Measurements from ENCODE around the gene CTAGE8. TPM values are rescaled to one million over a fixed set of nuclear protein-coding genes. Genes with fewer than 3 reads are reported as not detected.
"Not testable (repeated sequence)": the region's sequence is repeated elsewhere in the genome, so short reads cannot be mapped to it uniquely, and the experiment has no call there.

CTAGE8 gene
- total RNA-seq, 2 experiments from 2014 or later = 0.17 to 0.30 TPM

DNA sequence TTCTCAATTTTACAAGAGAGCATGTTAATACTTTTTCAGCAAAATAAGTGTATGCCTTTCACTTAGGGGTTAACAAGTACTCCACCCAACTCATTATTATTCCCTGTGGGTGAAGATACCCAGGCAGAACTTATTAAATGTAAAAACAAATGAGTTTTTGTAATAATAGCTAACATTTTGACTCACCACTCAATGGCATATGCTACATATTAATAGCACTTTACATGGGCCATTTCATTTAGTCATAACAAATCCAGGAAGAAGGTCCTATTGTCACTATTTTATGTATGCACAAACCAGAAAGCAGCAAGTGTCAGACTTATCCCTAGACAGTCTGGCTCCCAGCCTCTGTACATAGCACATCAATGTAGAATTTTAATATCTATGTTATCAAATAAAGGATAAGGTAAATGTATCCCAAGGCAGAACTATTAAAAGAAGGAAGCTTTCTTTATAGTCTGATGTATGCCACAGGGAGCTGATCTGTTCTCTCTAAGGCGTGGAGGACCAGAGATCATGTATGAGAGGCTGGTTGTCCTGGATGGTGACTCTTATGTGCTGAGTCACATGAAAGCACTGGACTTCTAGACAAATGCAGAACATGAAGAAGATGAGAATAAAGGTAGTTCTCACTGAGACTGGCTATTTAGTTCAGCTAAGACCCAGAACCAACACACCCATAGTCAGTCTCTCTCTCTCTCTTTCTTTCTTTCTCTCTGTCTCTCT, 33.7 kb upstream of the CTAGE8 start:
- not testable (repeated sequence) for H3K27ac Mint-ChIP-seq; H3K27me3 Mint-ChIP-seq; H3K4me3 ChIP-seq (ENCODE audit: low read length)

DNA sequence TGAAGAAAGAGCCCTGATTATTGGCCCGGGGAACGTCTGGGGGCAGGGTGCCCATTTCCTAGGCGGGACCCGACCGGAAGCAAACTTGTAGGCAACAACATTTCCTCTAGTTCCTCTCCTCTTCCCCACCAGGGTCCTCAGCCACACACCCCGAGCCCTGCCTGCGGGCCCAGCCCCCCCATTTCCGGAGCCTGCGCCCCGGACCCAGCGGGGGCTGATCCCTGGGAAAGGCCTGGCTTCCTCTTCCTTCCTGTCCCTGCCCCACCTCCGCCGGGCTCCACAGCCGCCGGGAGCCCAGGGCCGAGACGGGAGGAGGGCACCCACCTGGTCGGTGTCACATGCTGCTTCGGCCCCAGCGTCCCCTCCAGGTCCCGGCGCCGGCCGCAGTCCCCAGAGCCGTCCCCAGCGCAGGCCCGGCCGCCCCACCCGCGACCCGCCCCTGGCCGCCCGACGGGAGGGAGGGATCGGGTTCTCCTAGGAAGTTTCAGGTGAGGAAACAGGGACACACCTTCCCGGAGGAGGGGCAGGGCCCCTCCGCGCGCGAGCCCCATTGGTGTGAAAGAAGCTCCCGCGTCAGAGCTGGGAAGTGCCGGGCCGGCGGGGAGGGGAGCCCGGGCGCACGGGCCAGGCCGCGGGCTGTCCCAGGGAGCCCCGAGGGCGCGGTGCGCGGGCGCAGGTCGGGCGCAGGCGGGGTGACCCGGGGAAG, 24.9 kb upstream of the CTAGE8 start:
- H3K27me3 Mint-ChIP-seq; H3K4me3 ChIP-seq (ENCODE audit: low read length); H3K27me3 ChIP-seq (ENCODE audit: control insufficient read depth in 1 of 2, insufficient read depth in 2 of 2, low read length in 2 of 2); H3K4me3 Mint-ChIP-seq; H3K27ac ChIP-seq (ENCODE audit: low read depth in 1 of 2, low read length in 2 of 2); H3K4me1 ChIP-seq (ENCODE audit: insufficient read depth, low read length); H3K9me3 Mint-ChIP-seq; CTCF ChIA-PET; H3K36me3 ChIP-seq (ENCODE audit: insufficient read depth, low read length); POLR2A ChIA-PET; H3K36me3 Mint-ChIP-seq (ENCODE audit: low read depth); H3K4me1 Mint-ChIP-seq (ENCODE audit: low read depth); H3K27ac Mint-ChIP-seq; DNase-seq; H3K9me3 ChIP-seq (ENCODE audit: control insufficient read depth in 1 of 2, insufficient read depth in 1 of 2, low read length in 2 of 2); intact Hi-C loops (cut with DNase I, micrococcal nuclease): not testable (repeated sequence)
- ATAC-seq (ENCODE audit: poor library complexity) = peak; percentile 75

More for the DNA sequence above, 33.7 kb upstream of the CTAGE8 start:
- H3K36me3 Mint-ChIP-seq (ENCODE audit: low read depth); intact Hi-C loops (cut with DNase I, micrococcal nuclease); H3K9me3 Mint-ChIP-seq; H3K9me3 ChIP-seq (ENCODE audit: control insufficient read depth in 1 of 2, insufficient read depth in 1 of 2, low read length in 2 of 2); H3K36me3 ChIP-seq (ENCODE audit: insufficient read depth, low read length); CTCF ChIA-PET; H3K4me3 Mint-ChIP-seq; ATAC-seq (ENCODE audit: poor library complexity); H3K27ac ChIP-seq (ENCODE audit: low read depth in 1 of 2, low read length in 2 of 2); POLR2A ChIA-PET; H3K4me1 Mint-ChIP-seq (ENCODE audit: low read depth); H3K4me1 ChIP-seq (ENCODE audit: insufficient read depth, low read length); DNase-seq; H3K27me3 ChIP-seq (ENCODE audit: control insufficient read depth in 1 of 2, insufficient read depth in 2 of 2, low read length in 2 of 2): not testable (repeated sequence)

- H3K9me3 ChIP-seq (ENCODE audit: control insufficient read depth in 1 of 2, insufficient read depth in 1 of 2, low read length in 2 of 2); H3K4me3 Mint-ChIP-seq; H3K36me3 Mint-ChIP-seq (ENCODE audit: low read depth); H3K27ac ChIP-seq (ENCODE audit: low read depth in 1 of 2, low read length in 2 of 2); intact Hi-C loops (cut with DNase I, micrococcal nuclease); ATAC-seq (ENCODE audit: poor library complexity); H3K4me1 ChIP-seq (ENCODE audit: insufficient read depth, low read length); H3K27ac Mint-ChIP-seq; H3K9me3 Mint-ChIP-seq; H3K4me1 Mint-ChIP-seq (ENCODE audit: low read depth); H3K27me3 Mint-ChIP-seq; H3K36me3 ChIP-seq (ENCODE audit: insufficient read depth, low read length); H3K27me3 ChIP-seq (ENCODE audit: control insufficient read depth in 1 of 2, insufficient read depth in 2 of 2, low read length in 2 of 2); CTCF ChIA-PET; POLR2A ChIA-PET; H3K4me3 ChIP-seq (ENCODE audit: low read length): not testable (repeated sequence)
- peak in 1 of 14 experiments; percentile 28 for DNase-seq
Measured at GRCh38 chr7:144292384-144293161, 23.5 kb upstream of the CTAGE8 start.

DNA sequence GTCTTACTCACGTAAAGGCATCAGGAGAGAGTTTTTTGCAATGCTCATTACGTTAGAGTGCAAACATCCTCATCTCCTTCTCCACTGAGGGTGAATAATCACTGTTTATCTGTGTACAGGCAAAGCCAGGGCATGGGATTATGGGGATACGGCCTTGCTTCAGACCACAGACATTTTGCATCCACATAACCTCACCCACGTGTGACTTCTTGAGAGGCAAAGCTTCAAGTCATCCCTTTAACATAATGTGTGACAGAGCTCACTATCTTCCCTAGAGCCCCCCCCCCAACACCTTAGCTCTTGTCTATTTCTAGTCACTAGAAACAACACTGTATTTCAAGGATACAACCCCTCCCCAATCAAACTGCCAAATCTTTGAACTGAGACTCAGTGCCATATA, 22.5 kb upstream of the CTAGE8 start:
- H3K4me1 ChIP-seq (ENCODE audit: insufficient read depth, low read length); intact Hi-C loops (cut with DNase I, micrococcal nuclease); POLR2A ChIA-PET; H3K27me3 Mint-ChIP-seq; H3K36me3 ChIP-seq (ENCODE audit: insufficient read depth, low read length); H3K4me3 ChIP-seq (ENCODE audit: low read length); H3K27ac ChIP-seq (ENCODE audit: low read depth in 1 of 2, low read length in 2 of 2); H3K4me1 Mint-ChIP-seq (ENCODE audit: low read depth); H3K27ac Mint-ChIP-seq; ATAC-seq (ENCODE audit: poor library complexity); H3K4me3 Mint-ChIP-seq; H3K9me3 Mint-ChIP-seq; CTCF ChIA-PET; H3K27me3 ChIP-seq (ENCODE audit: control insufficient read depth in 1 of 2, insufficient read depth in 2 of 2, low read length in 2 of 2); H3K9me3 ChIP-seq (ENCODE audit: control insufficient read depth in 1 of 2, insufficient read depth in 1 of 2, low read length in 2 of 2); H3K36me3 Mint-ChIP-seq (ENCODE audit: low read depth): not testable (repeated sequence)
- peak in 2 of 14 experiments; percentile 0 to 30 for DNase-seq

DNA sequence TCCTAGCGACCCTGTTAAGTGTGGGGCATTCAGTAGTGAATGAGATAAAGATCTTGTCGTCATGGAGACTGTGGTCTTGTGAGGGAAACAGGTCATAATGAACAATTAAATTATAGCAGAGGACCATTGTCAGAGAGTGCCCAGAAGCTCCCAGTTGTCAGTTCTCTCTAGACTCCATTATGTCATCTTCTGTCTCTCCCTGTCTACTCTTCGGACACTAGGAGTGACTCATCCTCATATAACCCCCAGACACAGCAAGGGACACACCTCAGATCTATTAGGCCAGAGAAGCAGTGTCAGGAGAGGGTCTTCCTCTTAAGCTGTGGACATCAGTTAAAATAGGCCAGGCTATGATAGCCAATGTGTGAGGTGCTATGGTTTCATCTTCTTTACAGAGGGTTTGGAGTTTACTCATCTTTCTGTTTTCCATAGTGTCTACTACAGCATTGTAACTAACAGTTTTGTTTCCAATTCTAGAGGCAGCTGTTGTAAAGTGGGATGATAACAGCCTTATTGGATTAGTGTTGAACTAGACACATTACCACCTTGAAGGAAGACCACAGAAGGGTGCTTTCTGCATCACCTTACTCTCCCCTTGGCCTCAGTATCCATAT, 18.2 kb upstream of the CTAGE8 start:
- H3K27ac ChIP-seq (ENCODE audit: low read depth in 1 of 2, low read length in 2 of 2); H3K4me1 ChIP-seq (ENCODE audit: insufficient read depth, low read length); H3K36me3 Mint-ChIP-seq (ENCODE audit: low read depth); intact Hi-C loops (cut with DNase I, micrococcal nuclease); DNase-seq; H3K9me3 ChIP-seq (ENCODE audit: control insufficient read depth in 1 of 2, insufficient read depth in 1 of 2, low read length in 2 of 2); H3K27me3 ChIP-seq (ENCODE audit: control insufficient read depth in 1 of 2, insufficient read depth in 2 of 2, low read length in 2 of 2); H3K9me3 Mint-ChIP-seq; CTCF ChIA-PET; H3K36me3 ChIP-seq (ENCODE audit: insufficient read depth, low read length); H3K4me1 Mint-ChIP-seq (ENCODE audit: low read depth); H3K27ac Mint-ChIP-seq; H3K27me3 Mint-ChIP-seq; POLR2A ChIA-PET; H3K4me3 Mint-ChIP-seq; H3K4me3 ChIP-seq (ENCODE audit: low read length): not testable (repeated sequence)
- peak; percentile 13 for ATAC-seq (ENCODE audit: poor library complexity)

DNA sequence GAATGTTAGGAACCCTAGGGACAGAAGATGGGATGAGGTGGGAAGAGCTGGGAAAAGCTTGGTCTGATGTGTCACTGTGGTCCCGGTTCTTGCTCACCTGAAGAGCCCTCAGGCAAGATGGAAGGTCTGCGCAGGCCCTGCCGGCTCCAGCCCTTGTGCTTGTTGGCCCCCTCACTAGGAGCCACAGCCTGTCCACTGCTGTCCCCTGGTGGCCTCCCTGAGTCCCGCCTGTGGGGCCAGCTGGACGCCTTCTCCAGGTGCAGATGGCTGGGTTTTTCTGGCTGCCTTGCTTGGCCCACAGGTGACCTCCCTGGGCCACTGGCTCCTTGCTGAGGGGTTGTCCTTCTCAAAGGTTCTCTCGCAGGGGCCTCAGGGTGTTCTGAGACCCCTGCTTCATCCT, 14.6 kb upstream of the CTAGE8 start:
- H3K36me3 Mint-ChIP-seq (ENCODE audit: low read depth); H3K36me3 ChIP-seq (ENCODE audit: insufficient read depth, low read length); H3K27me3 ChIP-seq (ENCODE audit: control insufficient read depth in 1 of 2, insufficient read depth in 2 of 2, low read length in 2 of 2); H3K4me3 Mint-ChIP-seq; H3K4me3 ChIP-seq (ENCODE audit: low read length); H3K27ac Mint-ChIP-seq; CTCF ChIA-PET; intact Hi-C loops (cut with DNase I, micrococcal nuclease); H3K27ac ChIP-seq (ENCODE audit: low read depth in 1 of 2, low read length in 2 of 2); H3K4me1 ChIP-seq (ENCODE audit: insufficient read depth, low read length); ATAC-seq (ENCODE audit: poor library complexity); POLR2A ChIA-PET; DNase-seq; H3K9me3 ChIP-seq (ENCODE audit: control insufficient read depth in 1 of 2, insufficient read depth in 1 of 2, low read length in 2 of 2); H3K27me3 Mint-ChIP-seq; H3K9me3 Mint-ChIP-seq; H3K4me1 Mint-ChIP-seq (ENCODE audit: low read depth): not testable (repeated sequence)

Measured in CD4-positive, alpha-beta T cell (primary cell).